ENCODE results near the gene KCNN4. TPM values are rescaled to one million over a fixed set of nuclear protein-coding genes. Genes with fewer than 3 reads are reported as not detected.
A peak's percentile ranks its signal among the peaks of the same experiment; 100 is the strongest.

KCNN4 gene
- total and polyA plus RNA-seq, 2 of the 13 experiments (the other 11 are each of a cell fraction or from before 2014, with no cell fraction given): 0.13 to 0.25 TPM

DNA sequence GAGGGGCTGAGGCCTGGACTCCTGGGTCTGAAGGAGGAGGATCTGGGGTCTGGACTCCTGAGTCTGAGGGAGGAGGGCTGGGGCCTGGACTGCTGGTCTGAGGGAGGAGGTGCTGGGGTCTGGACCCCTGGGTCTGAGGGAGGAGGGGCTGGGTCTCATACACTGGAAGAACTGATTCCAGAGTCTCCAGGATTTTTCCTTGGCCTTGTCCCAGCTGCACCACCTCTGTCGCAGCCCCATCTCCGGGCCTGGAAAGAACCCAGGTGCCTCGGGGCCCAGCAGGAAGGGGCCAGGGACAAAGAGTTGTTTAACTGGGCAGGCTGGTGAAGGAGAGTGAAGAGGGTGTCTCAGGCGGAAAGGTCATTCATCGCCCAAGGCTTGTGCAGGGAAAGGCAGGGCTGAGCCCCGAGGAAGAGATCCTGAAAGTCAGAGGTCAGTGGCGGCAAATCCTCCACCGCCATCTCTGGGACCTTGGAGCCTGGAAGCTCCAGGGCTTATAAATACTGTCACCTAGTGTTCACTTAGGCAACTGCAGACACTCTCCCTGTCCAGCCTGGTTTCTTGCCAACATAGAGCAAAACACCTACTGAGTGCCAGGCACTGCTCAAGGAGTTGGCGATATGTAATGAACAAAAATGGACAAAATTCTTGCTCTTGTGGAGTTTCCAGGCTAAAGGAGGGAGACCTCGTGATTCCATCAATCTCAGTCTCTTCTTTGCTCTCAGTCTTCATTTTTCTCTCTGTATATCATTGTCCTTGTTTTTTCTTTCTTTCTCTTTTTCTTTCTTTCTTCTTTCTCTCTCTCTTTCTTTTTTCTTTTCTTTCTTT lies 4.4 kb upstream of the KCNN4 start (continued):
- TF ChIP-seq FIP1L1 (IDR thresholded peaks at IDR 0.05; ENCODE audit: borderline replicate concordance, insufficient read depth, low read depth, low read length): no peak
- TF ChIP-seq SRY (CRISPR knock-in tag; IDR thresholded peaks at IDR 0.05): no peak
- TF ChIP-seq RXRA (CRISPR knock-in tag; IDR thresholded peaks at IDR 0.05): 0 out of 2 replicates have a peak, but pooled peaks have one; percentile 13
- TF ChIP-seq SOX6 (IDR thresholded peaks at IDR 0.05): no peak
- TF ChIP-seq SOX6 (CRISPR knock-in tag; IDR thresholded peaks at IDR 0.05): no peak
- no peak for TF ChIP-seq POLR2AphosphoS2 (IDR thresholded peaks at IDR 0.05; ENCODE audit: low read depth, low read length)
- 0 out of 2 replicates have a peak, but pooled peaks have one; percentile 24 for TF ChIP-seq ZNF572 (CRISPR knock-in tag; IDR thresholded peaks at IDR 0.05)
- TF ChIP-seq RFX3 (CRISPR knock-in tag; IDR thresholded peaks at IDR 0.05): no peak
- TF ChIP-seq, protein P1, sequence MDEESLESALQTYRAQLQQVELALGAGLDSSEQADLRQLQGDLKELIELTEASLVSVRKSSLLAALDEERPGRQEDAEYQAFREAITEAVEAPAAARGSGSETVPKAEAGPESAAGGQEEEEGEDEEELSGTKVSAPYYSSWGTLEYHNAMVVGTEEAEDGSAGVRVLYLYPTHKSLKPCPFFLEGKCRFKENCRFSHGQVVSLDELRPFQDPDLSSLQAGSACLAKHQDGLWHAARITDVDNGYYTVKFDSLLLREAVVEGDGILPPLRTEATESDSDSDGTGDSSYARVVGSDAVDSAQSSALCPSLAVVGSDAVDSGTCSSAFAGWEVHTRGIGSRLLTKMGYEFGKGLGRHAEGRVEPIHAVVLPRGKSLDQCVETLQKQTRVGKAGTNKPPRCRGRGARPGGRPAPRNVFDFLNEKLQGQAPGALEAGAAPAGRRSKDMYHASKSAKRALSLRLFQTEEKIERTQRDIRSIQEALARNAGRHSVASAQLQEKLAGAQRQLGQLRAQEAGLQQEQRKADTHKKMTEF (CRISPR knock-in tag; IDR thresholded peaks at IDR 0.05): 0 out of 2 replicates have a peak, but pooled peaks have one; percentile 26
- no peak for TF ChIP-seq TP53 (CRISPR knock-in tag; conservative IDR thresholded peaks at IDR 0.05)
- no peak for TF ChIP-seq BRCA1 (CRISPR knock-in tag; IDR thresholded peaks at IDR 0.05)
- TF ChIP-seq, protein P2, sequence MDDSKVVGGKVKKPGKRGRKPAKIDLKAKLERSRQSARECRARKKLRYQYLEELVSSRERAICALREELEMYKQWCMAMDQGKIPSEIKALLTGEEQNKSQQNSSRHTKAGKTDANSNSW (CRISPR knock-in tag; IDR thresholded peaks at IDR 0.05; ENCODE audit: borderline replicate concordance): no peak
- no peak for TF ChIP-seq ZNF788 (CRISPR knock-in tag; IDR thresholded peaks at IDR 0.05; ENCODE audit: borderline replicate concordance)
- TF ChIP-seq, protein P3, sequence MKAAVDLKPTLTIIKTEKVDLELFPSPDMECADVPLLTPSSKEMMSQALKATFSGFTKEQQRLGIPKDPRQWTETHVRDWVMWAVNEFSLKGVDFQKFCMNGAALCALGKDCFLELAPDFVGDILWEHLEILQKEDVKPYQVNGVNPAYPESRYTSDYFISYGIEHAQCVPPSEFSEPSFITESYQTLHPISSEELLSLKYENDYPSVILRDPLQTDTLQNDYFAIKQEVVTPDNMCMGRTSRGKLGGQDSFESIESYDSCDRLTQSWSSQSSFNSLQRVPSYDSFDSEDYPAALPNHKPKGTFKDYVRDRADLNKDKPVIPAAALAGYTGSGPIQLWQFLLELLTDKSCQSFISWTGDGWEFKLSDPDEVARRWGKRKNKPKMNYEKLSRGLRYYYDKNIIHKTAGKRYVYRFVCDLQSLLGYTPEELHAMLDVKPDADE (CRISPR knock-in tag; IDR thresholded peaks at IDR 0.05): no peak
- peak; percentile 87 for TF ChIP-seq STAG1 (CRISPR knock-in tag; IDR thresholded peaks at IDR 0.05)
- TF ChIP-seq, protein P4, sequence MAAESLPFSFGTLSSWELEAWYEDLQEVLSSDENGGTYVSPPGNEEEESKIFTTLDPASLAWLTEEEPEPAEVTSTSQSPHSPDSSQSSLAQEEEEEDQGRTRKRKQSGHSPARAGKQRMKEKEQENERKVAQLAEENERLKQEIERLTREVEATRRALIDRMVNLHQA (CRISPR knock-in tag; IDR thresholded peaks at IDR 0.05): no peak
- TF ChIP-seq, protein P5, sequence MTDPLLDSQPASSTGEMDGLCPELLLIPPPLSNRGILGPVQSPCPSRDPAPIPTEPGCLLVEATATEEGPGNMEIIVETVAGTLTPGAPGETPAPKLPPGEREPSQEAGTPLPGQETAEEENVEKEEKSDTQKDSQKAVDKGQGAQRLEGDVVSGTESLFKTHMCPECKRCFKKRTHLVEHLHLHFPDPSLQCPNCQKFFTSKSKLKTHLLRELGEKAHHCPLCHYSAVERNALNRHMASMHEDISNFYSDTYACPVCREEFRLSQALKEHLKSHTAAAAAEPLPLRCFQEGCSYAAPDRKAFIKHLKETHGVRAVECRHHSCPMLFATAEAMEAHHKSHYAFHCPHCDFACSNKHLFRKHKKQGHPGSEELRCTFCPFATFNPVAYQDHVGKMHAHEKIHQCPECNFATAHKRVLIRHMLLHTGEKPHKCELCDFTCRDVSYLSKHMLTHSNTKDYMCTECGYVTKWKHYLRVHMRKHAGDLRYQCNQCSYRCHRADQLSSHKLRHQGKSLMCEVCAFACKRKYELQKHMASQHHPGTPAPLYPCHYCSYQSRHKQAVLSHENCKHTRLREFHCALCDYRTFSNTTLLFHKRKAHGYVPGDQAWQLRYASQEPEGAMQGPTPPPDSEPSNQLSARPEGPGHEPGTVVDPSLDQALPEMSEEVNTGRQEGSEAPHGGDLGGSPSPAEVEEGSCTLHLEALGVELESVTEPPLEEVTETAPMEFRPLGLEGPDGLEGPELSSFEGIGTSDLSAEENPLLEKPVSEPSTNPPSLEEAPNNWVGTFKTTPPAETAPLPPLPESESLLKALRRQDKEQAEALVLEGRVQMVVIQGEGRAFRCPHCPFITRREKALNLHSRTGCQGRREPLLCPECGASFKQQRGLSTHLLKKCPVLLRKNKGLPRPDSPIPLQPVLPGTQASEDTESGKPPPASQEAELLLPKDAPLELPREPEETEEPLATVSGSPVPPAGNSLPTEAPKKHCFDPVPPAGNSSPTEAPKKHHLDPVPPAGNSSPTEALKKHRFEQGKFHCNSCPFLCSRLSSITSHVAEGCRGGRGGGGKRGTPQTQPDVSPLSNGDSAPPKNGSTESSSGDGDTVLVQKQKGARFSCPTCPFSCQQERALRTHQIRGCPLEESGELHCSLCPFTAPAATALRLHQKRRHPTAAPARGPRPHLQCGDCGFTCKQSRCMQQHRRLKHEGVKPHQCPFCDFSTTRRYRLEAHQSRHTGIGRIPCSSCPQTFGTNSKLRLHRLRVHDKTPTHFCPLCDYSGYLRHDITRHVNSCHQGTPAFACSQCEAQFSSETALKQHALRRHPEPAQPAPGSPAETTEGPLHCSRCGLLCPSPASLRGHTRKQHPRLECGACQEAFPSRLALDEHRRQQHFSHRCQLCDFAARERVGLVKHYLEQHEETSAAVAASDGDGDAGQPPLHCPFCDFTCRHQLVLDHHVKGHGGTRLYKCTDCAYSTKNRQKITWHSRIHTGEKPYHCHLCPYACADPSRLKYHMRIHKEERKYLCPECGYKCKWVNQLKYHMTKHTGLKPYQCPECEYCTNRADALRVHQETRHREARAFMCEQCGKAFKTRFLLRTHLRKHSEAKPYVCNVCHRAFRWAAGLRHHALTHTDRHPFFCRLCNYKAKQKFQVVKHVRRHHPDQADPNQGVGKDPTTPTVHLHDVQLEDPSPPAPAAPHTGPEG (CRISPR knock-in tag; IDR thresholded peaks at IDR 0.05): no peak
- no peak for TF ChIP-seq CCDC6 (CRISPR knock-in tag; IDR thresholded peaks at IDR 0.05)
- no peak for TF ChIP-seq ZNF556 (CRISPR knock-in tag; IDR thresholded peaks at IDR 0.05; ENCODE audit: borderline replicate concordance)
- TF ChIP-seq FOXK2 (IDR thresholded peaks at IDR 0.05): no peak
- TF ChIP-seq FOXK1 (CRISPR knock-in tag; IDR thresholded peaks at IDR 0.05; ENCODE audit: borderline replicate concordance, low read depth): no peak
